Inflammatory macrophage (primary cell): Measurements from ENCODE around the gene ERGIC1.

Experiments
- DNase-seq, 2 donors: peaks; one replicate each; pipeline ENCODE4 v3.0.0-alpha.2; 2020 to 2022

Gene ERGIC1

GRCh38 chr5:172988276-172988675 is 154.2 kb downstream of the ERGIC1 start:
- DNase-seq = no peak

- no peak for DNase-seq
Observed at GRCh38 chr5:172990776-172991175, 156.7 kb downstream of the ERGIC1 start.

- DNase-seq = no peak
Observed at GRCh38 chr5:172994405-172994804, 160.4 kb downstream of the ERGIC1 start.

- DNase-seq = no peak
Observed at GRCh38 chr5:172999372-172999973, 165.4 kb downstream of the ERGIC1 start.

- no peak for DNase-seq
Observed at GRCh38 chr5:172999974-173000373, 165.9 kb downstream of the ERGIC1 start.

GRCh38 chr5:173001229-173001841 is 167.3 kb downstream of the ERGIC1 start:
- DNase-seq = no peak
